GM12878 (cell line): ENCODE measurements around the gene IKZF1. TPM values are rescaled to one million over a fixed set of nuclear protein-coding genes. Genes with fewer than 3 reads are reported as not detected.

Experiments used
- BRCA1 ChIP-seq: IDR thresholded peaks from 2 replicates; pipeline ENCODE4 v1.6.1; 2011; ENCODE audit warnings: low read depth, low read length, improper control_type of control experiment
- DPF2 ChIP-seq: fragments of 450-650 bp; IDR thresholded peaks from 2 replicates; pipeline ENCODE4 v1.6.1; 2017; ENCODE audit warnings: mild to moderate bottlenecking
- E4F1 ChIP-seq: fragments of 450-650 bp; IDR thresholded peaks from 2 replicates; pipeline ENCODE4 v1.6.1; 2018; ENCODE audit warnings: borderline replicate concordance, mild to moderate bottlenecking; ENCODE audit not compliant: partially characterized antibody
- GATAD2B ChIP-seq: fragments of 450-650 bp; conservative IDR thresholded peaks from 2 replicates; pipeline ENCODE4 v1.6.1; 2017; ENCODE audit warnings: low read depth, mild to moderate bottlenecking, moderate library complexity
- HDAC6 ChIP-seq: fragments of 200-600 bp; sonication (generic); IDR thresholded peaks from one replicate; pipeline ENCODE4 v1.8.0; 2017; ENCODE audit warnings: antibody characterized with exemption; ENCODE audit not compliant: unreplicated experiment
- IKZF1 ChIP-seq: fragments of 450-650 bp; conservative IDR thresholded peaks from 2 replicates; pipeline ENCODE4 v1.6.1; 2017; ENCODE audit warnings: antibody characterized with exemption, mild to moderate bottlenecking
- IRF3 ChIP-seq: fragments of 450-650 bp; IDR thresholded peaks from 2 replicates; pipeline ENCODE4 v1.6.1; 2014; ENCODE audit warnings: mild to moderate bottlenecking
- NKRF ChIP-seq: fragments of 450-650 bp; conservative IDR thresholded peaks from 2 replicates; pipeline ENCODE4 v1.6.1; 2017; ENCODE audit warnings: mild to moderate bottlenecking, moderate library complexity
- PML ChIP-seq: IDR thresholded peaks from 2 replicates; pipeline ENCODE4 v1.6.1; 2012; ENCODE audit warnings: low read length, inconsistent platforms
- POLR2A ChIP-seq: IDR thresholded peaks from 2 replicates; pipeline ENCODE4 v1.6.1; 2011; ENCODE audit warnings: low read depth, mild to moderate bottlenecking, low read length
- POU2F2 ChIP-seq: IDR thresholded peaks from 3 replicates; pipeline ENCODE4 v1.6.1; 2011; ENCODE audit warnings: low read depth, mild to moderate bottlenecking, low read length, borderline replicate concordance
- RAD21 ChIP-seq: IDR thresholded peaks from 2 replicates; pipeline ENCODE4 v1.6.1; 2011; ENCODE audit warnings: mild to moderate bottlenecking, low read depth, low read length, moderate library complexity; ENCODE audit not compliant: insufficient read depth
- RB1 ChIP-seq: fragments of 450-650 bp; formaldehyde crosslinking; IDR thresholded peaks from 2 replicates; pipeline ENCODE4 v1.6.1; 2017; ENCODE audit warnings: mild to moderate bottlenecking, borderline replicate concordance
- TAF1 ChIP-seq: IDR thresholded peaks from 2 replicates; pipeline ENCODE4 v1.6.1; 2011; ENCODE audit warnings: mild to moderate bottlenecking, low read depth, low read length, borderline replicate concordance
- TBL1XR1 ChIP-seq: IDR thresholded peaks from 2 replicates; pipeline ENCODE4 v1.6.1; 2012; ENCODE audit warnings: low read depth, low read length, improper control_type of control experiment
- YY1 ChIP-seq: IDR thresholded peaks from 2 replicates; pipeline ENCODE4 v1.6.1; 2011; ENCODE audit warnings: low read depth, mild to moderate bottlenecking, low read length
- ZNF687 ChIP-seq: fragments of 450-650 bp; IDR thresholded peaks from 2 replicates; pipeline ENCODE4 v1.6.1; 2017; ENCODE audit warnings: mild to moderate bottlenecking, moderate library complexity
- ZSCAN29 ChIP-seq: fragments of 450-650 bp; IDR thresholded peaks from 2 replicates; pipeline ENCODE4 v1.6.1; 2017; ENCODE audit warnings: mild to moderate bottlenecking, moderate library complexity
- polyA plus RNA-seq, 11 experiments: library from polyadenylated mRNA; depleted of rRNA in 4 of 11; unstranded in 6 of 11; stranded (reverse) in 5 of 11; fragments of >200 nt; fragmentation: Nextera tagmentation in 4 of 11; fragmentation: Illumina TruSeq in 1 of 11; extraction: Ambion mirVana in 4 of 11; extraction: Trizol in 1 of 11; gene quantifications; 1 replicate in 1 of 11; 2 replicates in 10 of 11; pipeline versions ENCODE4 v1.2.1 to v1.2.3, GENCODE V29; 2011 to 2016; ENCODE audit warnings: inconsistent platforms in 2 of 11, missing spikeins in 2 of 11, low read depth in 1 of 11
- total RNA-seq, 4 experiments: library from RNA; depleted of rRNA in 3 of 4; stranded (reverse); fragments of >200 nt in 3 of 4; fragmentation: Illumina TruSeq in 1 of 4; extraction: Trizol in 1 of 4; gene quantifications; 2 replicates each; pipeline versions ENCODE4 v1.2.1 to v1.2.3, GENCODE V29; 2013 to 2021

IKZF1 gene
- total and polyA plus RNA-seq, 10 of the 15 experiments (the other 5 are each of a cell fraction or from before 2014, with no cell fraction given) = 27.2 to 125 (median 71.6) TPM

DNA sequence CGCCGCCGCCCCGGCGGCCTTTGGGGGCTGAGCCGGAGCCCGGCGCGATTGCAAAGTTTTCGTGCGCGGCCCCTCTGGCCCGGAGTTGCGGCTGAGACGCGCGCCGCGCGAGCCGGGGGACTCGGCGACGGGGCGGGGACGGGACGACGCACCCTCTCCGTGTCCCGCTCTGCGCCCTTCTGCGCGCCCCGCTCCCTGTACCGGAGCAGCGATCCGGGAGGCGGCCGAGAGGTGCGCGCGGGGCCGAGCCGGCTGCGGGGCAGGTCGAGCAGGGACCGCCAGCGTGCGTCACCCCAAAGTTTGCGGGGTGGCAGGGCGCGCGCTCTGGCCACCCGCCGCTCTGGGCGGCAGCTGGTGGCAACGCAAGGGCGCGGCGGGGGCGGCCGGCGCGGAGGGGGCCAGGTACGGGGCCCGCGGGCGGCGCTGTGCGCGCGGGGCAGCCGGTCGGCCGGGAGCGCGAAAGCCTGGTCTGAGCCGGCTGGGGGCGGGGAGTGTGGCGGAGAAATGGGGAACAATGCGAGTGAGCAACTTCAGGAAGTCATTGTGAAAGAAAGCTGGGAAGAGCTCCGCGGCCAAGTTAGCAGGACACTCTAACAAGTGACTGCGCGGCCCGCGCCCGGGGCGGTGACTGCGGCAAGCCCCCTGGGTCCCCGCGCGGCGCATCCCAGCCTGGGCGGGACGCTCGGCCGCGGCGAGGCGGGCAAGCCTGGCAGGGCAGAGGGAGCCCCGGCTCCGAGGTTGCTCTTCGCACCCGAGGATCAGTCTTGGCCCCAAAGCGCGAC is at the start of gene IKZF1 (continued):
- peak; percentile 78 for TF ChIP-seq DPF2
- 0 out of 2 replicates have a peak, but pooled peaks have one; percentile 20 for TF ChIP-seq TAF1
- peak; percentile 94 for TF ChIP-seq GATAD2B
- TF ChIP-seq BRCA1 = no peak
- no peak for TF ChIP-seq PML
- peak; percentile 54; the same call in 1 of the 2 replicates for TF ChIP-seq NKRF
- no peak for TF ChIP-seq IRF3
- 0 out of 2 replicates have a peak, but pooled peaks have one; percentile 40 for TF ChIP-seq ZNF687
- no peak for TF ChIP-seq YY1
- TF ChIP-seq RB1 = 0 out of 2 replicates have a peak, but pooled peaks have one; percentile 65
- no peak for TF ChIP-seq E4F1
- peak; percentile 65 for TF ChIP-seq HDAC6
- peak; percentile 86 for TF ChIP-seq IKZF1
- no peak for TF ChIP-seq POU2F2
- 0 out of 2 replicates have a peak, but pooled peaks have one; percentile 3 for TF ChIP-seq ZSCAN29
- no peak for TF ChIP-seq TBL1XR1
- TF ChIP-seq RAD21 = no peak
- TF ChIP-seq POLR2A = peak; percentile 33
